Caki2 (cell line): ENCODE data around the gene KCNA2. TPM values are rescaled to one million over a fixed set of nuclear protein-coding genes. Genes with fewer than 3 reads are reported as not detected.
A peak's percentile ranks its signal among the peaks of the same experiment; 100 is the strongest.

Experiments used
- DNase-seq: peaks from one replicate; pipeline ENCODE4 v3.0.0-alpha.2; 2015; ENCODE audit warnings: low read depth
- in situ Hi-C: cut with HindIII; loops from 2 replicates; pipeline ENCODE4 v1.10.0; 2016; ENCODE audit warnings: low sequenced_read_pairs, low pct_unique_long_range_greater_than_20kb, mixed read lengths
- total RNA-seq: library from RNA; depleted of rRNA; stranded (reverse); fragments of >200 nt; shearing (Covaris generic); gene quantifications from 2 replicates; pipeline ENCODE4 v1.2.3, GENCODE V29; 2014; ENCODE audit warnings: low replicate concordance

Gene KCNA2
- total RNA-seq, 1 experiment from 2014 or later, result not detected

DNA sequence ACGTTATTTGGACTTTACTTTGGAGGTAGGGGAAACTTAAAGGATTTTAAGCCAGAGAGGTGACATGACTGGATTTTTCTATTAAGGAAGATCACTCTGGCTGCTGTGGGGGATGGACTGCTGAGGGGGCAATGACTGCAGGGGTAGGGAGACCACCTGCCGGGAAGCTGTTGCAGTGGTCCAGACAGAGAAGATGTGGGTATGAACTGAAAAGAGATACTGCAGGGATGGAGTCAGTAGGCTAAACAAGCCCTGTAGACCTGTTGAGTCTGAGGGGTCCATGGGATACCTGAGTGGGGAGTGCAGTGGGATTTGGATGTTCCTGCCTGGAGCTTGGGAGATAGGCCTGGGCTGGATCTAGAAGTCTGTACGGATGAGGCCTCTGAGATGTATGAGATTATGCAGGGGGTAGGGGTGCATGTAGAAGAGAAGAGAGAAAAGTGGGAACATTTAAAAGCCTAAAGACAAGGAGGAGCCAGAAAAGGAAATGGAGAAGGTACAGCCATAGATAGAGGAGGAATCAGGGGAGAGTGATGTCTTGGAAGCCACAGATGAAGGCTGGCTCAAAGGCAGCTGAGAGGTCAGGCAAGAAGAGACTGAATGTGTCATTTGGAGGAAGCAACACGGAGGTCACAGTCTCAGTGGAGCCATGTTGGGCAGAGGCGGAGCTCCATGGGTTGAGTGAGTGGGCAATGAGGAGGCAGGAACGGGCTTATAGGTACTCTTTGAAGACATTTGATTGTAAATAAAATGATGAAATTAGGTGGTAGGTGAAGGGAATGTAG is 25.9 kb upstream of the KCNA2 start:
- no peak for DNase-seq
- in situ Hi-C loops, result no loop called here

DNA sequence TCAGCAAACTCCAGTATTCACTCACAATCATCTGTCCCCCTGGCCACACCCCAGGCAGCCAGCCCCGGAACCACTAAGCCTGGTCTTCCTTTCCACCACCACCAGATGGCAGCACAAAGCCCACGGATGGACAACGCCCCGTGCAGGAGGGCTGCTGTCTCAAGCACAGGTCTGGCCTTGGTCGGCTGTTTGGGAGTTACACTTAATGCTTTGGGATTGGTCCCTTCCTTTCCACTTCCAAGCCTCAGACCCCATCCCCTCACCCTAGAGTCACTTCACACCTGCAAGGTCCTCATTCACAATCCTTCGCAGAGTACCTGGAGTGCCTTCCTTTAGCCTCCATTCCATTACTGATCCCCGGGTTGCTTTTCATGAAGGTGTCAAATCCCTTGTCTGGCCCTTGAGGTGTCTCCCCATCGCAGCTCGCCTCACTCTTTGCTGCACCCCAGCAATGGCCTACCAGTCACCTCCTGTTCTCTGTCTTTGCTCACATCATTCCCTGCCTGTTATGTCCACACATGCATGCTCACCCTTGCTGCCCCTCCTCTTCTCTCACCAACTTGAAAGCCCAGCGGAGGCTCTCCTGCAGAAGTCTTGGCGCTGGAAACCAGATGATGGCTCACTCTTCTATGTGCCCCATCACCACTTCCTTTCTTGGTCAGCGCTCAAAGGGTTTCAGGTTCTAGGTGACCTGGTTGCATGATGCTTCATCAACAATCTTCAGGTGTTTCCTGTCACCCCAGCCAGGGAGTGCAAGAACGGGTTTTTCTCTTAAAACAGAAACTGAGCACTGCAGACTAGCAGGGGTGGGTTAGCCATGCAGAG is 24.9 kb upstream of the KCNA2 start:
- peak; percentile 41 for DNase-seq
- in situ Hi-C loops, result no loop called here

DNA sequence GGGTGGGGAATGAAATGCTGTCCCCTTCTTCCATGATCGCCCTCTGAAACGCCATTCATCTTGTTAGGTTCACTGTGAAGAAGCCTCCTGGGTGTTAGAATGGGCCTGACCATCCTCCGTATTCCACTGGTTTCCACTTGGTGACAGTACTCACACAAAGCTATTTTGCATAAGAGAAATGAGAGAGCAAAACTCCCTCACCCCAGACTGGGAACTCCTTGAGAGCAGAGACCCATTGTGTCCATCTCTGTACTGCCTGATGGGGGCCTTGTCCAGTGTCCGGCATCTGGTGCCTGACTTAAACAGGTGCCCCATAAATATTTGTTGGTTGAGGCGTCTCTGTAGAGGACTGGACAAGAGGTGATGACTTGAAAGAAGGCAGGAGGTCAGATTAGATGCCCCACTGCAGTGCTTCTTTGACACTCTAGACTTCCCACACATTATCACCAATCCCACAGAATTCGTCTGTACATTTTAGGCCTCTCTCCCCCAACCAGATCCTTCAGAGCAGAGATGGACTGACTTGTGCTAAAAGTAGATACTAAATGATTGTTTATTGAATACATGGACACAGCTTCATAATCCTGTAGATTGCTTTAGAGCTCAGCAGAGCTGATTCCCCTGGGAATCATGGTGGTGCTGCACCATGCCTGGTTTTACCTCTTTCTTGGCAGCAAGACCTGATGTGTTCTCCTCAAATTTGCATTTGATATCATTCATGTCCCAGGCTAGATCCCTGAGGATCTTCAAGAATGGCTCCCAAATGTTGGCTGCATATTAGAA is 22.4 kb upstream of the KCNA2 start:
- in situ Hi-C loops, result no loop called here
- no peak for DNase-seq

DNA sequence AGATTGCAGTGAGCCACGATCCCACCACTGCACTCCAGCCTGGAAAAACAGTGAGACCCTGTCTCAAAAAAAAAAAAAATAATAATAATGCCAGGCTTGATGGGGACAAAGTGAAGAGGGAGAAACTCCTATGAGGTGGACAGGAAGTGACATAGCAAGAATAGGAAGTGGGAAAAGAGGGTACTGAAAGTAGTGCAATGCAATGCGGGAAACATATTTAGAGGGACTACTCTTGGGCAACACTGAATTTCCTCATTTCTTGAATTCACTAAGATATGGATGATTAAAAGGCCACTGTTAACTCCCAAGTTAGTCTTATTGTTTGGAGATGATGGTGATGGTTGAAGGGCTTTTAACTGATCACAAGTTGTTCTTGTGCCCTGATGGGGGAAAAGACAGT is 21.6 kb upstream of the KCNA2 start:
- in situ Hi-C loops, result no loop called here
- no peak for DNase-seq

DNA sequence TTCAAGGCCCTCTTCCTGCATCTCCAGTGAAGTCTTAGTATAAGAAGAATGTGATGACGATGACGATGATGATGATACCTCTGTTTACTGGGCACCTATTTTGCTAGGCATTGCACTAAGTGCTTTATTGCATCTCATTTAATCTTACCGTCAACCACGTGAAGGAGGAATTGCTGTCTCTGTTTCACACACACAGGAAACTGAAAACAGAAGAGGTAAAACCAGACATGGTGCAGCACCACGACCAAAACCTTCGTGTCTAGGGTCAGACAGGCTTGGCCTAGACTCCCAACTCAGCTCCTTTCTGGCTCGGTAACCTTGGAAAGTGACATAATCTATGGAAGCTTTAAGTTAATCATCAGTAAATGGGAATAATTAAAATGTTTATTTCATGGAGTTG is 20.7 kb upstream of the KCNA2 start:
- DNase-seq, result no peak
- in situ Hi-C loops, result no loop called here

DNA sequence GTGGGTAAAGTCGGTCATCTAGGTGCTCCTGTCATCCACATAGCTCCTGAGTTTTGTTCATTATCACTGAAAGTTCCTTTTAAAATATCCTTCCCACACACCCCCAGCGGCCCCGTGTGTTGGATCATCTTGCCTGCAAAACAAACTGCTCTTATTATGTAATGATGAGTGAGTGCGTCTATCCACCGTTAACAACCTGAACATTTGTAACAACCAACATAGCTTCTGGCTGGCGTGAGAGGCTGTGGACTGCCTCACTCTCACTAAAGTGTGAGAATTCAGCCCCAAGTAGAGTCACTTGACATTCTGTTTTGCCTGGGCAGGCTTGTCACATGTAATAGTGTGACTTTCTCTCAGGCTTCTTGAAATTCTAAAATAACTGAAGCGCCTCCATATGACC is 14.5 kb upstream of the KCNA2 start:
- in situ Hi-C loops, result no loop called here

DNA sequence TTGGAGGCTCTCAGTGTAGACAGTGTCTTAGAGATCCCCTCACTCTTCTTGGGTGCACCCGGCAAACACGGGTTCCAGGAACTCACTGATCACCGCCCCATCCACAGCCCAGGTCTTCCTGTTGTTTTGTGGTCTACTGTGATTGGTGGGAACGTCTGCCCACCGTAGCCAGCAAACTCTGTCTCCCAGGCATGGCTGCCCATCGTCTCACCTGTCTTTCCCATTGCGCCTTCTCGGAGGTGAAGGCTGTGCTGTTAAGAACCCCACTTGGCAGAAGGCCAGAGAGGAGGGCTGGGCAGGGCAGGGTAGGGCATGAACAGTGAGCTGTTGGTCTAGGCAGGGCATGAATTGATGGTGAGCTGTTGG is 14.1 kb upstream of the KCNA2 start:
- no peak for DNase-seq
- in situ Hi-C loops, result no loop called here

More for the DNA sequence above, 14.5 kb upstream of the KCNA2 start:
- no peak for DNase-seq

DNA sequence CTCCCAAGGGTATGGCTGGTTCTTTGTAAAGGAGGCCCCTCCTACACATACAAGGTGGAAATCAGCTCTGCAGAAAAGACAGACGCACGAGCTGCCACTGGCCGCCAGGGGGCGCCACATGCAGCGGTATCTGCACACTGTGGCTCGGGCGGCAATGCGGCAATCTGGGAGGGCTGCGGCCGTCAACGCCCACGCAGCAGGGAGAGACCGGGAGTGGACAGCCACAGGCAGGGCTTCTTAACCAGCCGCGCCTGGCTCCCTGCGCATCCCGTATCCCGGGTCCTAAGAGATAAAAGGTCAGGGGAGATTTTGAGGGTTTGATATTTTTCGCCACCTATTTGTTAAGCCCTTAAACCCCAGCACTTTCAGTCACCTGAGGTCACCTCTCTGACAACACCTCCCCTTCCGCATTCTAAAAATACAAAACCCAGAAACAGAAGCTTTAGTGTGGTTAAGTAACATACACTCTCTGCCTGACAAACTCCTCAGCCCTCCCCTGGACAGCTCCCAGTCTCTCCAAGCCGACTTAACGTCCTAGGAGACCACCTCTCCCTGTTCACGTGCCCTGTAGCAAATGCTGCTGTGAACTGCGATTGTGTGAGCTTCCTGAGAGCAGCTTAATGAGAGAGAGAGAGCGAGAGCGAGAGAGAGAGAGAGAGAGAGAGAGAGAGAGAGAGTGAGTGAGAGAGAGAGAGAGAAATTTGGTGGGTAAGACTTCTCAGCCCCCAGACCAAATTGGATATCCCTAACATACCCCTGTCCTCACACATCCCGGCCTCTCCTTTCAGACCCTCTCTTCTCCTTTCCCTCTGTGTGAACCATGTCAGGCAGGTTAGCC is 13.5 kb upstream of the KCNA2 start:
- DNase-seq, result peak; percentile 64
- in situ Hi-C loops, result no loop called here

DNA sequence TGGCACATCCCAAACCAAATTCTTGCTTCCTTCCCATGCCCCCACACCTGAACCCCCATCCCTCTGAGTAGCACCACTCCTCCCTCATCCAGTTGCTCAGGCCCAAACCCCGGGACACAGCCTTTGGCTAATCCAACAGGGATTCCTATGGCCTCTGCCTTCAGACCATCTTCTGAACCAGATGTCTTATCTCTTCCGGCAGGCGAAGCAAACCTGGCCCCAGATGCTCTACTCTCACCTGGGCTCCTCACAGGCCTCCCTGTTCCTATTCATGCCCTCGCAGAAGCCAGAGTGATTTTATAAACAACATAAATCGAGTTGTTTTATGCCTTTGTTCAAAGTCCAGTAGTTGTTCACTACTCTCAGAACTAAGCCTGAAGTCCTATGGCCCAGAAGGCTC is 12.5 kb upstream of the KCNA2 start:
- DNase-seq, result no peak
- in situ Hi-C loops, result no loop called here

DNA sequence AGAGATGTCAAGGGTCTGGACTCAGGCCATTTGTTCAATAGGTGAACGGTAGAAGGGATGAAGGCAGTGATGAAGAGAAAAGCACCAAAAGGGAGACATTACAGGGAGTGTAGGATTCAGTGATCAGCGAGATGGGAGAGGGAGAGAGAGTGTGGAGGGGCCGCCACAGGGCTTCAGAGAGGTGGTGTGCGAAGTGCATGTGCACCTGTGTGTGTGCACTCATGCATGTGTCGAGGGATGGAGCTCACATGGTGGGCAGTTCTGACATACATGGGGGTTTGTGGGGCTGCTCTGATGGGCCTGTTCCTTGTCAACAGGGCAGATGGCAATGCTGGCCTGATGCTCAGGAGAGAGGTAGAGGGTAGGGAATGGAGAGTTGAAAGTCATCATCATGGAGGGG is 11.4 kb upstream of the KCNA2 start:
- in situ Hi-C loops, result no loop called here
- DNase-seq, result no peak

DNA sequence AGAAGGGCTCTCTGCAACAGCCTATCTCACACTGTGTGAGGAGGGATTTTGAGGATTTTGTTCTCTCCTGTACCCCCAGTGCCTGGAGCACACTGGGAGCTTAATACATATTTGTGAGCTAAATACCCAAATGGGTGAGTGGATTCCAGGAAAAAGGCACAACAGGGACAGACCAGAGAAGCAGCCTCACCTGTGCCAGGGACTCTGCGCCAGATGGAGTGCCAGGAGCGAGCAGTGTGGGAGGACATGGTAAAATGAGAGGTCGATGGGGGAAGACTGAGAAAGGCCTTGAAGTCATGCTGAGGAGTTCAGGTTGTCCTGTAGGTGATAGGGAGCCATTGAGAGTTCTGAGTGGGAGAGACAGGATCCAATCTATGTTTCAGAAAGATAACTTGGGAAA is 11.0 kb upstream of the KCNA2 start:
- no peak for DNase-seq
- in situ Hi-C loops, result no loop called here

DNA sequence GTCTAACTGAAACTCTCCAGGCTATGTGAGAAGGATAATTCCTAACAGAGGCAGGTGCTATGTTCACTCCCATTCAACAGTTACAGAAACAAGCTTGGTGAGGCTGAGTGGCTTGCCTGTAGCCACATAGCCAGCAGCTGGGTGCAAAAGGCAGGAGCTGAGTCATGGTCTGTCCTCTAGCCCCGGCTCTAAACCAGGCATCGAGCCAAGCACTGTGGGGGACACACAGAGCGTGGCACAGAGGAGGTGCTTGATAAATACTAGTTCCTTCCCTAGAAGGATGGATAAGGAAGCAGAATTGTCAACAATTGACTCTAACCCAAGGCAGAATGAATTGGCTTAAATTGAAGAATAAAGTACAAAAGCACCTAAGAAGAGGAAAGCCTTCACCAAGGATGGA is 10.4 kb upstream of the KCNA2 start:
- in situ Hi-C loops, result no loop called here
- DNase-seq, result peak; percentile 31

DNA sequence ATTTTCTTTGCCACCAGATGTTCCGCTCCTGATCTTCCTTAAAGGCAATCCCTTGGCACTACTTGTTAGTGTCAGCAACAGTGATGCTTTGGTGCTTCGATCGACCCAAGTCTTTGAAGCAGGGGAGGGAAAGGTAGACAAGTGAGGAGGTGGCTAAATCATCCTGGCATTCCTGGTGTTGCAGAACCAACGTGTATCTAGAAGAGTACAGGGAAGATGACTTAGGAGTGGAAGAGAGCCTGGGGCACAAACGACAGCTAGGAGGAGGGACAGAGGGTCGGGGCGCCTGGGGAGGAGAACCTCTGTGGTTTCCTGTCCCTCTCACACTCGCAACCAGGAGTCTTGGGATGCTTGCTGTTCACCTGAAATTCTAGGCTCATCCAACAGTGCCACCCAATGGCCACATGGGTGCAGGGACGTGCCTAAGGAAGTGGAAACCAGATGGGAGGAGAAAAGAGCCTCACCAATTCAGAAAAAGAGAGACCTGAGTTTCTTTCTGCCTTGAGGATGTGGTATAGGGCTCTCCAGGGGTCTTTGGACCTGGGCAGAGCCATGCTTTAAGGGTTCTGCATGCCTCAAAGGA is 9.5 kb upstream of the KCNA2 start:
- in situ Hi-C loops, result no loop called here
- peak; percentile 47 for DNase-seq

DNA sequence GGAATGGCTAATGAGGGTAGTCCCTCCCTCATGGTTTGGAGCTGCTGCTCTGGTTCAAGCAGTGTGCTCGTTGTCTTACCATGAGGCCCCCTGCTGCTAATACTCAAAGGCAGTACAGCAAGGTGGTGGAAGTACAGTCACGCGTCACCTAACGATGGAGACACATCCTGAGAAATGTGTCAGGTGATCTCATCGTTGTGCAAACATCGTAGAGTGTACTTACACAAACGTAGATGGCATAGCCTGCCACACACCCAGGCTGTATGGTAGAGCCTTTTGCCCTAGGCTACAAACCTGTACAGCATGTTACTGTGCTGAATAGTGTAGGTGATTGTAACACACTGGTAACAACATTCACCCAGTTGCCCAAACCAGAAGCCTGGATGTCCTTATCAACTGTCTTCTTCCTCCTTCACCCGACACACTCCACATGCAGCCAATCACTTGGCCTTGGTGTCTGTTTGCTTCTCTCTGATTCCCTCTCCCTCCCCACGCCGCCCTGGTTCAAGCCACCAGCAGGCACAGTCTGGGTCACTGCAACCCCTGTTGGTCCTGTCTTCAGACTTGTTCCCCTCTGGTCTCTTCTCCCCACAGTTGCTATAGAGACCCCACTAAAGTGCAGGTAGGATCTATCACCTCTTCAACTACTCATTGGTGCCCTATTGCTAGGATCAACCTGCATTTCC is 6.0 kb upstream of the KCNA2 start:
- in situ Hi-C loops, result no loop called here
- DNase-seq, result no peak

DNA sequence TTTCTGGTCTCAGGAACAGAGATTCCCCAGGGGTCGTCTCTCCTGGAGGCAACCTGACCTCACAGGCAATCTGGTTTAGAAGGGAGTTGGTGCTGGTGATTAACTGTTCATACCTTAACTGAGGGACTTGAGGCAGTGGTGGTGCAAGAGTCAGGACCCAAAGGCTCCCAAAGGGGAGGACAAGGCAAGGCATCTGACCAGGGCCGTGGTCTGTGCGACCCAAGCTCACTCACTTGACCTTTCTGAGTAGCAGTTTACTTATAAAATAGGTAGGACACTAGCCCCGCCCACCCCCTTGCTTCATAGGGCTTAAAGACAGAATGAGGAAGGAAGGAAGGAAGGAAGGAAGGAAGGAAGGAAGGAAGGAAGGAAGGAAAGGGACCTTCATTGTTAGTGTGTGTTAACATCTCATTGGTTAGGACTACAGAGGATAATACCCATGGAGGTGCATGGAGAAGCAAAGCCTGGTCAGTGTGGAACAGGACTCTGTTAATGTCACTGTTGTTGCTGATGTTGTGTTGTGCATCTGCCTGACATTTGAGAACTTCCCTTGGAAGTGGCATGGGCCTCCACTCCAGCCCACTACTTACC is 4.6 kb upstream of the KCNA2 start:
- DNase-seq, result no peak
- in situ Hi-C loops, result no loop called here

DNA sequence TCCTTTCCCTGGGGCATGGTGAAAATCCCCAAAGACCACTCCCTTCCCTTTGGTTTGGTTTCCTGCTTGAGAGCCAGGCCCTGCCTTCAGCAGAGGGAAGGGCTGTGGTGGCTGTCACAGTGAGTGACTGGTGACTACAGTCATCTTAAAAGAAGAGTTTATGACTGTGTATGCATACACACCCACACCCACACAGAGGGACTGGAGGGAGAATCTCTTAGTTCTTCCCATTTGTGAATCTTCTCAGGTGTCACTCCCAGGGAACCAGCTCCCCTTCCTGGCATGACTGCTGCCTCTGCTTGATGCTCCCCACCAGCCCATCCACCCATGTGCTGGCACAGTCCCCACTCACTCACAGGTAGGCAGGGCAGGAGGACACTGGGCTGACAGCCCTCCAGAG is 3.9 kb upstream of the KCNA2 start:
- in situ Hi-C loops, result no loop called here

DNA sequence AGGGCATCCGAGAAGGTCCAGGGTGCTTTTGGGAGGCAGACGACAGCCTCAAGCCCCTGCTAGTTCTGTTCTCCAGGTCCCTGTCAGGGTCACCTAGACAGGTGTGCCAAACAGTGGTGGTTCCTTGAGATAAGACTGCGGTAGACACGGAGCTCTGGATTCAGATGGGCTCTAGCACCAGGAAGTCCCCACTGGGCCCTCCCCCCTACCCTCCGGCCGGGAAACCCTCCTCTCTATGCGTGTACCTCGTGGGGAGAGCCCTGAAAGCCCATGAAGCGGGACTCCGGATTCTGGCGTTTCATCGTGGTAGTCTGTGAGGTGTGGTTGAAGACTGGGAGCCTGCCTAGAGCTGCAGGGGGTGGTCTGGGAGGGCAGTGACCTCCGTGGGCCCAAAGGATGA is 2.1 kb upstream of the KCNA2 start:
- no peak for DNase-seq
- in situ Hi-C loops, result no loop called here

More for the DNA sequence above, 3.9 kb upstream of the KCNA2 start:
- DNase-seq, result no peak
